GM21515 (cell line): ENCODE measurements around the gene TEAD1.
"Not testable (repeated sequence)": the region's sequence is repeated elsewhere in the genome, so short reads cannot be mapped to it uniquely, and the experiment has no call there.

Source experiments
- ATAC-seq: cut with Tn5 transposase; IDR thresholded peaks from one replicate; pipeline ENCODE4 v1.9.1; 2021; ENCODE audit not compliant: unreplicated experiment

The TEAD1 gene

GRCh38 chr11:12856338-12856737 is 182.1 kb downstream of the TEAD1 start:
- no peak for ATAC-seq

GRCh38 chr11:12857572-12857971 is 183.4 kb downstream of the TEAD1 start:
- ATAC-seq = no peak

- ATAC-seq = no peak
Measured at GRCh38 chr11:12859872-12860657, 185.8 kb downstream of the TEAD1 start.

- ATAC-seq = no peak
Measured at GRCh38 chr11:12860827-12861226, 186.6 kb downstream of the TEAD1 start.

- ATAC-seq = no peak
Measured at GRCh38 chr11:12862696-12863469, 188.7 kb downstream of the TEAD1 start.

GRCh38 chr11:12863605-12864121 is 189.4 kb downstream of the TEAD1 start:
- ATAC-seq = no peak

GRCh38 chr11:12864316-12865156 is 190.3 kb downstream of the TEAD1 start:
- ATAC-seq = no peak

- no peak for ATAC-seq
Measured at GRCh38 chr11:12865863-12866595, 191.8 kb downstream of the TEAD1 start.

GRCh38 chr11:12867531-12867930 is 193.3 kb downstream of the TEAD1 start:
- ATAC-seq = no peak

GRCh38 chr11:12868315-12869073 is 194.3 kb downstream of the TEAD1 start:
- no peak for ATAC-seq

- ATAC-seq = no peak
Measured at GRCh38 chr11:12871241-12871640, 197.0 kb downstream of the TEAD1 start.

GRCh38 chr11:12871788-12872321 is 197.6 kb downstream of the TEAD1 start:
- ATAC-seq = no peak

GRCh38 chr11:12876340-12876739 is 202.1 kb downstream of the TEAD1 start:
- ATAC-seq = no peak

- ATAC-seq = no peak
Measured at GRCh38 chr11:12876988-12877387, 202.8 kb downstream of the TEAD1 start.

- ATAC-seq = not testable (repeated sequence)
Measured at GRCh38 chr11:12877508-12877907, 203.3 kb downstream of the TEAD1 start.

GRCh38 chr11:12880327-12880726 is 206.1 kb downstream of the TEAD1 start:
- no peak for ATAC-seq

- no peak for ATAC-seq
Measured at GRCh38 chr11:12882670-12883069, 208.4 kb downstream of the TEAD1 start.

GRCh38 chr11:12884751-12885318 is 210.6 kb downstream of the TEAD1 start:
- no peak for ATAC-seq

- ATAC-seq = no peak
Measured at GRCh38 chr11:12885717-12886239, 211.6 kb downstream of the TEAD1 start.
